ENCODE data around the gene GPRC5D.
A peak's percentile ranks its signal among the peaks of the same experiment; 100 is the strongest.

Gene GPRC5D

DNA sequence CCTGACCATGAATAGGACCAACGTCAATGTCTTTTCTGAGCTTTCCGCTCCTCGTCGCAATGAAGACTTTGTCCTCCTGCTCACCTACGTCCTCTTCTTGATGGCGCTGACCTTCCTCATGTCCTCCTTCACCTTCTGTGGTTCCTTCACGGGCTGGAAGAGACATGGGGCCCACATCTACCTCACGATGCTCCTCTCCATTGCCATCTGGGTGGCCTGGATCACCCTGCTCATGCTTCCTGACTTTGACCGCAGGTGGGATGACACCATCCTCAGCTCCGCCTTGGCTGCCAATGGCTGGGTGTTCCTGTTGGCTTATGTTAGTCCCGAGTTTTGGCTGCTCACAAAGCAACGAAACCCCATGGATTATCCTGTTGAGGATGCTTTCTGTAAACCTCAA lies 43.3 kb downstream of the GPRC5D start:
- no peak for DNase-seq (ENCODE audit: low read depth in 2 of 2)

DNA sequence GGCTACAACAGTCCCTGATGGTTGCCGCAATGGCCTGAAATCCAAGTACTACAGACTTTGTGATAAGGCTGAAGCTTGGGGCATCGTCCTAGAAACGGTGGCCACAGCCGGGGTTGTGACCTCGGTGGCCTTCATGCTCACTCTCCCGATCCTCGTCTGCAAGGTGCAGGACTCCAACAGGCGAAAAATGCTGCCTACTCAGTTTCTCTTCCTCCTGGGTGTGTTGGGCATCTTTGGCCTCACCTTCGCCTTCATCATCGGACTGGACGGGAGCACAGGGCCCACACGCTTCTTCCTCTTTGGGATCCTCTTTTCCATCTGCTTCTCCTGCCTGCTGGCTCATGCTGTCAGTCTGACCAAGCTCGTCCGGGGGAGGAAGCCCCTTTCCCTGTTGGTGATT lies 43.7 kb downstream of the GPRC5D start:
- DNase-seq (ENCODE audit: low read depth in 2 of 2) = no peak

DNA sequence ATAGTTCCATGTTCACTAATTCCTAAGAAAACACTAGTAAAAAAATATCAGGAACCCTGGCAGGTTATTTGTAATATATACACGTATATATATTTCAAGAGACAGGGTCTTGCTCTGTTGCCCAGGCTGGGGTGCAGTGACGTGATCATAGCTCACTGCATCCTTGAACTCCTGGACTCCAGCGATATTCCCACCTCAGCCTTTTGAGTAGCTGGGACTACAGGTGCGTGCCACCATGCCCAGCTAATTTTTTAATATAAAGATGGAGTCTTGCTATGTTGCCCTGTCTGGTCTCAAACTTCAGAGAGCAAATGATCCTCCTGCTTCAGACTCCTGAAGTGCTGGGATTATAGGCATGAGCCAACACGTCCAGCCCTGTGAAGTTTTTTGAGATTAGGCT lies 44.4 kb downstream of the GPRC5D start:
- no peak for DNase-seq (ENCODE audit: low read depth in 2 of 2)

DNA sequence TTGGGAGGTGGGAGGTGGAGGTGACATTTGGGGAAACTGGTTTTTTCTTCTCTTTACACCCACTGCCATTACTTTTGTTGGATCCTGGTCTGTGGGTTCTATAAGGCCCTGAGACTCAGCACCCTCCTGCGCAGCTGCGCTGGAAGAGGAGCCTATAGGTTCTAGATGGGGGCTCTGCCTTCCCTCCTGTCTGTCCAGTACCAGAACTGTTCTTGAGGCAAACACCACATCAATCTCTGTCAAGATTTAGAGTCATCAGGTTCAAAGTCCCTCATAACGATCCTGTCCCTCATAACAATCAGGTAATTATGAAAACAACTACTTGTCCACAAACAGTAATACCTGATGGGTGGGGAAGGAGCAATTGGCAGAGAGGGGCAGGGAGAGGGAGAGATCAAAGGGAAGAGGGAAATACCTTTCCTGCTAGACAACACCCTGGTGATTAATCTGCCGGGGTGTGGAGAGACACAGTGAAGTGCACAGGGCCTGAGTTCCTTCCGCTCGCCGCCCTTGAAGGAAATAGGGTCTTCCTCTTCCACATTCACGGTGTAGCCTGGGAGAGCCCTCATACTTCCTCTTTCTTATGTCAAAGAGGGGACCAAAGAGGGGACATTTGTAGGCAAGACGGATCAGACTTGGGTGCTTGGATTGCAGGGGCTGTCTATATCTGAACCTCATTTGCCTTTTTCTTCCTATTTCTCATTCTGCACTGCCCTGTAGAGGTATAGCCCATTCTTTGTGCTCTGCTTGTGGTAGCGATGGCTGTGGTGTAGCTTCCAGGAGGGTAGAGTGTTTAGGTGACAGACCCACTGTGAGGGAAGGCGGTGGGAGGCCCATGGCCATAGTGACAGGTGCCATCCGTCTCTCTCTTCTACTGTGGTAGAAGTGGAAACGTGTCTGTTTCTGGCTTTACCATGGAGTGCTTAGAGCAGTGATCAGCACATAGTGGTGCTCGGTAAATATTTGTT lies 48.0 kb downstream of the GPRC5D start:
- no peak for DNase-seq (ENCODE audit: low read depth in 2 of 2)

DNA sequence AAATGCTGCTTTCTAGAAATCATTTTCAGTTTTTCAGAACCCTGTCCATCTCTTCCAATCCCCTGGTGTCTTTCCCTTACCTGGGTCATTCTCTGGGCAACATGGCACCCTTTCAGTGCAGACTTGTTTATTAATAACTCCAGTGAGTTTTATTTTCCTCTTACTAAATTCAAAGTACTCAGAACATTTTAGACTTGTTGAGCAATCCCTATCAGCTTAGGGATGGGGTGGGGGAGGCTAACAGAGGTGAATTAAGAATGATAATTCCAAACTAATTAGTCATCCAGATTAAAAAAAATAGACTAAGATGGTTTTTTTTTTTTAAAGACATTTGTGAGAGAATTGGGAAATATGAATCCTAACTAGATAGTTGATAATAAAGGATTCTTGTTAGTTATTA lies 49.9 kb downstream of the GPRC5D start:
- DNase-seq (ENCODE audit: low read depth in 2 of 2) = no peak

DNA sequence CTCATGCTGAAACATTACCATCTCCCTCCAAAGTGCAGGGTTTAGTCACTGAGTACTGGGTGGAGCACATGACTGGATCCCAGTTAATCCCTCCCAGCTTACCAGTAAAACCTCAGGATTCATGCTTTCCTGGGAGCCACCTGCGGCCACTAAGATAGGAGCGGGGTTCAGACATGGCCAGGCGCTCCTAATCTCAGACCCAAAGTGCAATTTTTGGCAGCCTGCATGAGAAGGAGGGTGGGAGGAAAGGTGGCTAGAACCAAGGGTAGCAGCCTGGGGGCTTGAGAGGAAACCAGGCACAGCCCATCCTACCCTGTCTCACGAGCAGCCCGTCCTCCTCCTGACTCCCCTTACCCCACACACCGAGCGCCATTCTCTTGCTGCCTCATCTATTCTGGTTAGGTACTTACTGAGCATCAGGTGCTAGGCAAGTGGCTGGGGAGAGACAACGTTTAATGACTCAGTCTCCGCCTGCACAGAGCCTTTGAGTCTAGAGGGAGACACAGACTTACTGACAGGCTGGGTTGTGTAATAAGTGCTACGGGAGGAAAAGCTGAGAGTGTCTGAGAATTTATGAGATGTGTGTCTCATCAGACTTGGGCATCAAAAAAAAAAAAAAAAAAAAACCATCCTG lies 50.7 kb downstream of the GPRC5D start:
- no peak for DNase-seq (ENCODE audit: low read depth in 2 of 2)

DNA sequence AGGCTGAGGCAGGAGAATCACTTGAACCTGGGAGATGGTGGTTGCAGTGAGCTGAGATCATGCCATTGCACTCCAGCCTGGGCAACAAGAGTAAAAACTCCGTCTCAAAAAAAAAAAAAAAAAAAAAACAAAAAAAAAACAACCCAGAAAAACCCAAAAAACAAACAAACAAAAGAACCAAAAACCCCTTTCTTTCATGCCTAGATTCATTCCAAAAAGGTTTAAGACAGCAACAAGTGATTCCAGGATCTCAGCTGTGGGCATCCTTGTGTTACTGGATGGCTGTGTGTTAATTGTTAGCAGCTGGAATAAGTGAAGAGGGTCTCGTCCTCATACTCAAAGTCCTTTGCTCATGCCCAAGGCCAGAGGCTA lies 51.2 kb downstream of the GPRC5D start:
- no peak for DNase-seq (ENCODE audit: low read depth in 2 of 2)

DNA sequence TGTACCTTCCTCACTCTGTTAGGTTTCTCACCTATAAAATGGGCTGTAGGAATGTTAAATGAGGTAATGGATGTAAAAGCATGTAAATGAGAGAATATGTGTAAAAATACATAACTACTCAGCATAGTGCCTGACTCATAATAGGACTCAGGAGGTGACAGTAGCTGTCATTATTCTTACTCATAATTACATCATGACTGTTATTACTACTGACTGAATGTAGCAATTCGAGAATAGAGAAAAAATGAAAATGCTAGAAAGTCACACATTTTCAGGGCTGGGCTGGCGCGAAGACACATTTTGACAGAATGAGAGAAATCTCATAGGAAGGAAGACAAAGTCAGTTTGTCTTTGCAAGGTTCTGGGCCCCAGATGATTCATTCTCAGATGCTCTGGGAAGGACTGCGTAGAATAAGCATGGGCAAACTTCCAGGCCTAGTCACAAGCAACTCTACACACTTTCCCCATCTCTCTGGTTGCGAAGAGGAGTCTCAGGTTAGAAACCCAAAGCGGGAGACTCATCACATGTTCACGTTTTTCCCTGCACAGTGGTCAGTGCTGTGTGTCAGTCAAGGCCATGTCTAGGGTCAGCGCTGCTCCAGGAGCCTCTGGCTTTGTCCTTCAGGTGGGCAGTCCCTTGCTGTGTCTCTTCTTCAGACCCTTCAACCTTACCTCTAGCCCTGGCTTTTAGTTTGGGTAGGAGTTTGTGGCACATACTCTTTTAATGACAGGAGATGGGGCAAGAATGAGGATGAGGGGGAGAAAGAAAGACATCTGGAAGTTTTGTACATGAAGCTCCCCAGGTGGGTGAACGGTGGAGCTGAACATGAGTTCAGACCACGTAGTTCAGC lies 52.2 kb downstream of the GPRC5D start:
- peak in 1 of 2 donors; percentile 46 for DNase-seq (ENCODE audit: low read depth in 2 of 2)

DNA sequence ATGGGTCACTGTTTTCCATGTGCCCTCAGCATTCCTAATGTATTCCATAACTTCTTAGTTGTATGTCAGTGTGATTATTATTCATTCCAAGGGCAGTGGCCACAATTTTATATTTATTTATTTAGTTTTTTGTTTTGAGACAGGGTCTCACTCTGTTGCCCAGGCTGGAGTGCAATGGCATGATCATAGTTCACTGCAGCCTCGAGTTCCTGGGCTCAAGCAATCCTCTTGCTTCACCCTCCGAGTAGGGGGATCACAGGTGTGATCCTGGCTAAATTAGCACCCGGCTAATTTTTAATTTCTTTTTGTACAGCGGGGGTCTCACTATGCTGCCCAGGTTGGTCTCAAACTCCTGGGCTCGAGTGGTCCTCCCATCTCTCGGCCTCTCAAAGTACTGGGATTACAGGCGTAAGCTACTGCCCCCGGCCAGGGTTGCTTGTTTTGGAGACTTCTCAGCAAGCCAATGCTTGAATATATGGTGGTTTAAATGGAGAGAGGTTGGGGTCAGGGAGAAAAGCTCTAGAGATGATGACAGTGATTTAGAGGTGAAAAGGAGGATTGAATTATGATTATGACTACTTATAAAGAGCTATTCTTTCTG lies 53.0 kb downstream of the GPRC5D start:
- no peak for DNase-seq (ENCODE audit: low read depth in 2 of 2)

DNA sequence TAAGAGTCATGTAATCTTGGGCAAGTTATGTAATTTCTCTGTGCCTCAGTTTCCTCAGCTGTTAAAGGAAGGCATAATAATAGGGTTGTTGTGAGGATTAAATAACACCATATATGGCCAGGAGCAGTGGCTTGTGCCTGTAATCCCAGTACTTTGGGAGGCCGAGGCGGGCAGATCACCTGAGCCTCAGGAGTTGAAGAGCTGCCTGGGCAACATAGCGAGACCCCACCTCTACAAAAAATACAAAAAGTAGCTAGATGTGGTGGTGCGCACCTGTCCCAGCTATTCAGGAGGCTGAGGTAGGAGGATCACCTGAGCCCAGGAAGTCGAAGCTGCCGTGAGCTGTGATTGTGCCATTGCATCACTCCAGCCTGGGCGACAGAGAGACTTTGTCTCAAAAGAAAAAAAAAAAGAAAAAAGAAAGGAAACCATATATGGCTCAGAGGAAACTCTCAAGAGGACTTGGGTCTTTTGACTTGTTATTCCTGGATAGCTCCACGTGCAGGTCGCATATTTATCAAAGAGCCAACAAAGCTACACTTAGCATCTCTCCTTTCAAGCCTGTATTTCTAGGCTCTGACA lies 53.7 kb downstream of the GPRC5D start:
- no peak for DNase-seq (ENCODE audit: low read depth in 2 of 2)

DNA sequence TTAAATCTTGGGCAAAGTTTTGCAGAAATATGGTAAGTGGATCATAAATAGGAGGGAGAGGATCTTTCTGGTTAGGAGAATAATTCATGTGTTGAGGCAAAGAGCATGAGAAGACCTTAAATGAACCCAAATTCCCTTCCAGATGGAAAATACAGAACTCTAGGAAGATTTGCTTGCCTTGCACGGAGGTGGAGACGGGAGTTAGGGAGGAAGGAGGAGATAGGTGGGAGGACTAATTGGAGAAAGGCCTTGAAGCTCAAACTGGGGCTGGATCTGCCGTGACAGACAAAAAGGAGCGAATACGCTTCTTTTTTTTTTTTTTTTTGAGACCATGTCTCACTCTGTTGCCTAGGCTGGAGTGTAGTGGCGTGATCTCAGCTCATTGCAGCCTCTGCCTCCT lies 54.7 kb downstream of the GPRC5D start:
- DNase-seq (ENCODE audit: low read depth in 2 of 2) = no peak

DNA sequence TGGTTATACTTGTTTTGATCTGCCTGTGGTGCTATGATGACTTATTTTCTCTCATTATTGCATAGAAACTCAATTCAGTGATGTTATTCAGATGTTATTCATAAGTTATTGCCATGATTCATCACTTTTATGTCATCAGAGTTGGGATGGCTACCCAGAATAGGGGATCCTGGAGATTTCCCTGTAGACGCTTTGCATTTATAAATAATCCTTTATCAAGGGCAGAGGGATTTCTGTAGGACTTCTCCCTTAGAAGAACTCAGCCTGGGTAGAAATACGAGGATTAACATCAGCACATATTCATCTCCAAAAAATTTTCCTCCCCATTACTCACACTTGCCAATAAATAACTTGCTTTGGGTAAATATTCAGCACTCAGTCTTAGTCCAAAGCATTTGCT lies 55.7 kb downstream of the GPRC5D start:
- no peak for DNase-seq (ENCODE audit: low read depth in 2 of 2)

DNA sequence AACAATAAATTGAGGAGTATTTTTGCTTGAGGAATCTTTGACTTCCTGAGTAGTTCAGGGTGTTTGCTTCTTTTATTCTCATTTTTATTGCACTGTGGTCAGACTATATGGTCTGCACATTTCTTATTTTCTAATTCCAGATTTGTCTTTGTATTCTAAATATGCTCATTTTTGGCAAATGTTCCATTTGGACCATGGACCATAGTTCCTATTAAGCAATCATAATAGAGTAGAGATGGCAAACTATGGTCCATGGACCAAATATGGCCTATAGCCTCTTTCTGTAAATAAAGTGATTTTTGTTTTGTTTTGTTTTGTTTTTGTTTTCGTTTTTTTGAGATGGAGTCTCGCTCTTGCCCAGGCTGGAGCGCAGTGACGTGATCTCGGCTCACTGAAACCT lies 58.5 kb downstream of the GPRC5D start:
- no peak for DNase-seq (ENCODE audit: low read depth in 2 of 2)

DNA sequence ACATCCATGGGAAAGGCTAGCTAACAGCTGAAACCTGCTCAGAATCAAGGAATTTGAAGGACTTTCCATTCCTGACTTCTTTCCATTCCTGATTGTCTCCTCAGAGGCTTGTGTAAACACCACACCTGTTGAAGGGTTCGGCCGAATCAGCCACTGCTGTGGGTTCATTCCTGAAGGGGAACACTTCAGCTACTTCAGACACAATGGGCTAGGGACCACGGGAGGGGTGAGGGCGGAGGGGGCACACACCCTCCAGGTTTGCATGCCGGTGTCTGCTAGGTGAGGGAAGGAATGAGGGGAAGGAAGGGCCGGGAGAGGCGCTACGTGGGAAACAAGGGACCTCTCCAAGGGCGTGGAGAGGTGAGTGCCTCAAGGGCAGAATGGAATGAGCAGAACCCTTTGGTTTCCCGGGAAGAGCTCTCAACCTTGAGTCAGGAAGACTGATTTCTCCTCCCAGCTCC lies 59.3 kb downstream of the GPRC5D start:
- DNase-seq (ENCODE audit: low read depth in 2 of 2) = no peak

DNA sequence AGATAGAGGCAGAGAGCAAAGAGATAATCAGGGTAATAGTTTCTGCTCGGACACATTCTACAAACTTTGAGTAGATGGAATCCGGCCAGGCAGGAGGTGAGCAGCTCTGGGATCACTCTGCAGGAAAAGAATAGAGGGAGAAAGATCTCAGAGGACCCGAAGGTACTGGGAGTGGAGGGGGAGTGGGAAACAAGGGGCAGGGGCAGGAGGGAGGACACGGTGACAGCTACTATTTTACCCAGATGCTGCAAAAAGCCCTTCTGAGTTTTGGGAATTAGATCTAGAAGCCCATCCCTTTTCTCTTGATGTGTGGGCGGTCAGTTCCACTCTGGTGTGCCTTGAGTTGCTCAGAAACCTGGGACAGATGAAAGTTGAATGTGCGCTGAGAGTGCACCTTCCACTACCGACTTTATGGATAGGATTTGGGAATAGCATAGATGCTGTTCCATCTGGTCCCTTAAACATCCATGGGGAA lies 60.1 kb downstream of the GPRC5D start:
- no peak for DNase-seq (ENCODE audit: low read depth in 2 of 2)

DNA sequence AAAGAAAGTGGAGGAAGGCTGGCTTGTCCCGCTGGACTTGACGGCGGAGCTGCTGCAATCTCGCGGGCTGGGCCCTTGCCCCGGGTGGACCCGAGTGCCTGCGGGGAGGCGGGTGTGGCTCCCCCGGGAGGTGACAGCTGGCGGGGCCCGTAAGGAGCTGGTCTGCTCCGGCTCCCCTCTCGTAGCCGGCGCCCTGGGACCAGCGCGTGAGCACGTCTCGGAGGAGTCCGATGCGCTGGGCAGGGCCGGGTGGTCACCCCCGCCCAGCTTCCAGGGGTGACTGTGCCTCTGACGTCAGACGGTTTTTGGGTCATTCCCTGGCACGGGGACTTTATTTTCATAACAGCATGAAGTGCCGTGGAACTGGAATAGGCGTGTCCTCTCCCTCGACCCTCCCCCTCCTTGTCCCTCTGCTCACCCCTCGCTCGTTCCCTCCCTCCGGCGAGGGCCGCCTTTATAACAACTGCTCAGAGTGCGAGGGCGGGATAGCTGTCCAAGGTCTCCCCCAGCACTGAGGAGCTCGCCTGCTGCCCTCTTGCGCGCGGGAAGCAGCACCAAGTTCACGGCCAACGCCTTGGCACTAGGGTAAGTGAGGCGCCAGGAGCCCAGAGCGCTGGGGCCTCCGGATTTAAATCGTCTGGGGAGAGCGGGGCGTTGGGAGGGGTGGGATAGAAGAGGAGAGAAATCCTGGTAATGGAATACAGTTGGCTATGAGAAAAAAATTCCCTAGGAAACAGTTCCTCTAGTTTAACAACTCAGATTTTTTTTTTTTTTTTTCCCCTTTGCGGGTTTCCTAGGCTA lies 60.7 kb downstream of the GPRC5D start, which contains the start of gene GPRC5A:
GPRC5A (plus strand) TSS at position 483 of the 801 bp plus-strand sequence. CDS start 16,688 bp downstream, outside the sequence.
- no peak for DNase-seq (ENCODE audit: low read depth in 2 of 2)
